Fibroblast of skin of abdomen (primary cell): ENCODE results near the gene HIRA.
"Not testable (repeated sequence)": the region's sequence is repeated elsewhere in the genome, so short reads cannot be mapped to it uniquely, and the experiment has no call there.

Experiments
- DNase-seq: peaks from one replicate; pipeline ENCODE4 v3.0.0-alpha.2; 2013

The HIRA gene

DNA sequence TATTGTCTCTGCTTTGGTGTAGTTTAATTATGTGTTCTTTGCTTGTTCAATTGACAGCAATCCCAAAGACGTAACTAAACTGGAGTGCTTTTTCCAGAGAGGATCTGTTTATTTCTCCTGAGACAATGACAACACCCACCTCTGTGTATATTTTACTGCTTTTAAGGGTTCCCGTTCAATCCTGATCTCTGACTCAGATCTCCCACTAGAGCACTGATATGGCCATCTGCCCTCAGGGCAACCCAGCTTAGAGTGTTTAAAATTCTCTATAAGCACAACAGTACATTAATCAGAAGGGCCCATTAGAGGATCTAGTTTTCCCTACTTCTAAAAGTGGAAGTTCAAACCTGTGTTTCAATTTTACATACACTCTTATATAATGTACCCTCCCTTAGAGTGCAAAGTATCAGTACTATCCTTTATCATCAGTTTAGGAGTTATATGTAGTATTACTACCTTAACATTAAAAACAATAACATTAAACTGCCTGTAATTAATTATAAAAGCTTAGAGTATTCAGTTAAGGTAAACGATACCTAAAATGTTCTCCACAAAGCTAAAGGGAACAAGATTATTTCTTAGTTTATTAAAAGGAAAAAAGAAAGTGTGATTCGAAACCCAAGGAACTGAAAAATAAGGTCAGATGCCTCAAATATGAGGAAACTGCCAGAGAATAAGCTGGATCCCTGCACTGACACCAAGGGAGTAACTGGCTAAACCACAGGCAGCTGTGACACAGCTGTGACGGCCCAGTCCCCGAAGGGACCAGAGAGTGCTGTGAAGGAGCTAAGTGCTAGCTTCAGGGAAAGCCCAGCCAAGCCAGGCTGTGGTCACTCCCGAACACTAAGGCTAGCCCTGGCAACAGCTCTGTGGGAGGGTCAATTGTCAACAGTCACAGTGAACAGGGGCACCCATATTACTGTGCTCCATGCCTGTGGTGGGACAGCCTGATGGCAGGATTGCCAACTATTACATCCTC is 32.2 kb upstream of the HIRA start:
- DNase-seq: no peak

DNA sequence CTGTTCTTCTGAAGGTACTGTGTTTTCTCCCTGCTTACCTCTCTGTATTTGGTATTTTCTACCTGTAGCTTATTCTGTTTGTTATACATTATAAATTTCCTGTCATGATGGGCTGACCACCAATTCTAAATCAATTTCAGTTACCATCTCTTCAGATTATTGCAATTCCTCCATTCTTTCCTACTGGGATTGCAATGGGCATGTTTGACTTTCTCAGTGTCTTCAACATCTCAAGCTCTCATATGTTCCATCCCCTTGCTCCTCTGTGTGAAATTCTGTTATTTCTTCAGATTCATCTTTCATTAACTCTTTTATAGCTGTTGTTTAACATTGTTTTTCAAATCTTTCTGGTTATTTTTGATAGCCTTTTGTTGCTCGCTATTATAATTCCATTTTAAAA is 31.5 kb upstream of the HIRA start:
- DNase-seq: no peak

- DNase-seq: no peak
Measured at GRCh38 chr22:19461506-19461905, 30.0 kb upstream of the HIRA start.

- no peak for DNase-seq
Measured at GRCh38 chr22:19460036-19460435, 28.5 kb upstream of the HIRA start.

- no peak for DNase-seq
Measured at GRCh38 chr22:19457828-19458428, 26.4 kb upstream of the HIRA start.

GRCh38 chr22:19456541-19456940 is 25.0 kb upstream of the HIRA start:
- no peak for DNase-seq

- DNase-seq: no peak
Measured at GRCh38 chr22:19455585-19456370, 24.2 kb upstream of the HIRA start.

- DNase-seq: no peak
Measured at GRCh38 chr22:19455033-19455432, 23.5 kb upstream of the HIRA start.

GRCh38 chr22:19454156-19454555 is 22.6 kb upstream of the HIRA start:
- DNase-seq: no peak

GRCh38 chr22:19453718-19454117 is 22.2 kb upstream of the HIRA start:
- no peak for DNase-seq

GRCh38 chr22:19451570-19451969 is 20.0 kb upstream of the HIRA start:
- DNase-seq: no peak

DNA sequence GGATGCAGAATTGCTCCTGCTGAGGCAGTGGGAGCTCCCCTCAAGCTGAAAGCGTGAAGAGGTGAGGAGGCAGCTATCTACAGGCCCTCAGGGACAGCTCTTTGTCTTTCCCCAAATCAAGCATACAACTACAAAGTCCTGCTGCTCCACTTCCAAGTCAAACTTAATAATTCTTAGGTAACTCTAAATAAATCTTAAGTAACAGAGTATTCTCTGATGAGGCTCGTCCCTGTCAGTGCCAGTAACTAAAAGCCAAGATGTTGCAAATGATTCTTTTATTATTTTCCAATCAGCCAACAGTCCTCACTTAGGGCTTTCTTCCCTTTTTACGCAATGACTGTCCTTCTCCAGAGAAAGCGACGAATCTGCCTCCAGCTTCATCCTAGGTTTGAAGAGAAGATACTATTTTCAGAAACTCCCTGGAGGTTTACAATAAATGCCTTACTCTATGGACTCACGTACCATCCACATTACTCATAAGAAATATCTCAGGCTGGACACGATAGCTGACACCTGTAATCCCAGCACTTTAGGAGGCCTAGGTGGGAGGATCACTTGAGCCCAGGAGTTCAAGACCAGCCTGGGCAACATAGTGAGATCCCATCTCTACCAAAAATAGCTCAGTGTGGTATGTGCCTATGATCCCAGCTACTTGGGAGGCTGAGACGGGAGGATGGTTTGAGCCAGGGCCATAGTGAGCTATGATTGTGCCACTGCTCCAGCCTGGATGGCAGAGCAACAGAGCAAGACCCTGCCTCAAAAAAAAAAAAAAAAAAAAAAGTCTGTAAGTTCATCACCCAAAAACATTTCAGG is 19.0 kb upstream of the HIRA start:
- no peak for DNase-seq

GRCh38 chr22:19449422-19449767 is 17.9 kb upstream of the HIRA start:
- DNase-seq: no peak

DNA sequence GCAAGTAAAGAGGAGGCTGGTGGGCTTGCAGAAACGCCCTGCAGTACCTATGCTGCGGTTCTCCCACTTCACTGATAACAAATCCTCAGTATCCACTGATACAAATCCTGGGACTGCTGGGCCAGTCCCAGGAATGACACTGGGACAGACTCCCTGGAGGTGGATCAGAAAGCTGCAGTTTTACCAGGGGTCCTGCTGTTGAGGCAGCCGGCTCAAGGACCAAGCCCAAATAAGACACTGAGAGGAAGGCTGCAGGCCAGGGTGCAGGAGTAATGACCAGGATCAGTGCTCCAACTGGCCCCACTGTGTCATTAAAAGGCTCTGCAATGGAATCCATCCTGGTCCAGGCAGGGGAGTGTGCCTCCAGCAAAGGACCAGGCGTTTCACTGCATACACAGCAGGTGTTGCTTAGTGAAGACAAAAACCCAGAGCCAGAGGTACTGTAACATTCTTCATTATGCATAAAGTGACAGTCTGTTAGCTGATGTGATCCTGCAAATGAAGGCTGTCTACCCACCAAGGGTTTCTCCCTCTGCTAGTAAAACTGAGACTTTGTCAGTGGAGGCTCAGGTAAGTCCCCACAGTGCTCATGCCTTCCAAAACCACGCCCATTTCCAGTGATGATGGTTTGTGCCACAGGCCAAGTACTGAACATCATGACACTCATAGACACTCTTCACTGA is 17.3 kb upstream of the HIRA start:
- no peak for DNase-seq

- peak; percentile 55 for DNase-seq
Measured at GRCh38 chr22:19448076-19448607, 16.6 kb upstream of the HIRA start.

DNA sequence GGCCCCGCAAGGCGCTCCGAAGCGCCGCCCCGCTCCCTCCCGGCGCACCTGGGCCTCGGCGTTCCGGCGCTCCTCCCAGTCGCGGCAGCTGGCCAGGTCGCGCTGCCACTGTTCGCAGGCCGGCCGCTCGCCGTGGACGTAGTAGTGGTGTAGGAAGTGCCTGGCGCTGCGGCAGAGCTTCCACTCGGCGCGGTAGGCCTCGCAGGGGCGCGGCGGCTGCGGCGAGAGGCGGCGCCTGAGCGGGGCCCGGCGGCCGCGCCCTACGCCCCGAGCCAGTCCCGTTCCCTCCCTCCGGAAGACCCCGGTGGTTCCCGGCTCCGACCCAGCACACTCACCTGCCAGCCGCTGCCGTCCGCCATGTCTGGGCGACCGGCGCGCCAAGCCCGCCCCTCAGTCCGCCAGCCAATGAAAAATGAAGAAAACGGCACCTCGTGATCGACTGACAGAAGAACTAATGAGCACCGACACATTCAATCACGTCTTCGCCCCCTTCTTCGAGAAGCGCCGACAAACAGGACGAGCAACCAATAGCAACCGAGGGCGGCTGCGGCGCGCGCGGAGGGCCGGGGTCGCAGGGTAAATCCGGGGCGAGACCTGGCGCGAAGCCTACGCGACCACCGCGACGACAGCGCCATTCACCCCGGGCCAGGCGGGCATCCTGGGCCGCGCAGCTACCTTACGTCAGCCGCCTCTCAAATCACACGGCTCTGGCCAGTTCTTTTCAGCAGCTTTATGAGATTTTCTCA is 16.0 kb upstream of the HIRA start, which contains the start of gene C22orf39:
C22orf39 (minus strand) TSS at position 382 of the 746 bp plus-strand sequence; CDS start at position 359, 23 bp downstream.
- DNase-seq: peak; percentile 92

DNA sequence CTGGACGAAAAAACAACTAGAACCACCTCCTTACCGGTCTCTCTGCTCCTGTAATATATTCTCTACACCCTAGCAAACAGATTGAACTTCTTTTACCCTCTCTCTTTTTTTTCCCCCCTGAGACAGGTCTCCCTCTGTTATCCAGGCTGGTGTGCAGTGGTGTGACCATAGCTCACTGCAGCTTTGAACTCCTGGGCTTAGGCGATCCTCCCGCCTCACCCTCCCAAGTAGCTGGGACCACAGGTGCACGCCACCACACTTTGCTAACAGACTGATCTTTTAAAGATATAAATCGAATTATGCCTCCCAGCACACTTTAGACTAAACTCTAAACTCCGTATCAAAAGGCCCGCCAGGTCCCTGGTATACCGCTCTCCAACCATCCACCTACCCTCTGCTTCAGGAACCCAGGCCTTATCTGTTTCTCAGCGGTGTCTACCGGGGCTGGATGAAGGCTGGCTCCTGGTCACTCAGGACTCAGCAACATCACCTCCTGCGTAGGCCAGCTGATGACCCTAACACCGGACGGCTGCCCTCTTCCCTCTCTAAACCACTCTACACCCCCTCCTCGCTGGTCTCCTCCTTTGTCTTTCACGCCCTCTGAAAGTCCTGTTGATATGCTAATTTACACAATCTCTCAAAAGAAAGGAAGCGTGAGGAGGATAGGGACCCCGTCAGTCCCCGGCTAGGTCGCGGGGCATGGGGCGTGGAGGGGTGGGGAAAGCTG is 15.2 kb upstream of the HIRA start:
- no peak for DNase-seq

DNA sequence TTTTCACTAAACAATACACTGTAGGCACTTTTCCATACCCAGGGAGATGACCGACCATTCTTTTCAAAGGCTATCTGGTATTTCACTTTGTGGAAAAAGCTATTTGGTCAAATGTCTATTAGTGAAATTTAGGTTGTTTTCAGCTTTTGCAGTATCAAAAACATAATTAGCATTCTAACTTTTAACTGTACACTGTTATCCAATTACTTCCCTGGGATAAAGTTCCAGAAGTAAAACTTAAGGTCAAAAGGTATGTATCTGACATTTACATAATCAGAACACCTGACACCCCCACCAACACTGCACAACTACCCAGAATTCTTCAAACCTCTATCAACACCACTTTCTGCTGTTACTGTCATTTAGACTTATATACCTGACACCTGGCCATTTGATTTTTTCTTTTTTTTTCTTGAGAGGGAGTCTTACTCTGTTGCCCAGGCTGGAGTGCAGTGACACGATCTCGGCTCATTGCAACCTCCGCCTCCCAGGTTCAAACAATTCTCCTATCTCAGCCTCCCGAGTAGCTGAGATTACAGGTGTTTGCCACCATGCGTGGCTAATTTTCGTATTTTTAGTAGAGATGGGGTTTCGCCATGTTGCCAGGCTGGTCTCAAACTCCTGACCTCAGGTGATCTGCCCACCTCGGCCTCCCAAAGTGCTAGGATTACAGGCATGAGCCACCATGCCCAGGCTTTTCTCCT is 13.9 kb upstream of the HIRA start:
- not testable (repeated sequence) for DNase-seq

GRCh38 chr22:19443544-19444211 is 12.1 kb upstream of the HIRA start:
- DNase-seq: no peak
